ENCODE results near the gene SPRYD7. TPM values are rescaled to one million over a fixed set of nuclear protein-coding genes. Genes with fewer than 3 reads are reported as not detected.

The SPRYD7 gene
- total and polyA plus RNA-seq, 9 donors, result 3.7 to 11.6 (median 6.8) TPM

GRCh38 chr13:49914947-49915346 lies 21.2 kb downstream of the SPRYD7 start:
- intact Hi-C loops (cut with DNase I), result no loop called here
- no peak overlapping the region for H3K4me3 ChIP-seq
- no peaks in the 10 kb centered on the region for H3K36me3 ChIP-seq
- no peak for DNase-seq
- TF ChIP-seq EP300 (IDR thresholded peaks at IDR 0.05) (no peak), CTCF (IDR thresholded peaks at IDR 0.05) (no peak), POLR2A (IDR thresholded peaks at IDR 0.05) (no peak)
- H3K9me3 ChIP-seq, result no peaks in the 10 kb centered on the region
- no peaks in the 10 kb centered on the region for H3K4me1 ChIP-seq (ENCODE audit: insufficient read depth)
- H3K27ac ChIP-seq, result no peak overlapping the region
- 90 to 94% (median 91%) methylated on average over 1 of the region's 1 CpG for WGBS, 3 donors
- H3K27me3 ChIP-seq, result no peaks in the 10 kb centered on the region

GRCh38 chr13:49908637-49909036 lies 27.5 kb downstream of the SPRYD7 start:
- Histone ChIP-seq H3K27me3 (no peaks in the 10 kb centered on the region), H3K4me3 (no peak overlapping the region), H3K27ac (no peak overlapping the region), H3K36me3 (no peaks in the 10 kb centered on the region), H3K9me3 (no peaks in the 10 kb centered on the region), H3K4me1 (ENCODE audit: insufficient read depth) (no peaks in the 10 kb centered on the region)
- 79 to 92% (median 79%) methylated on average over 5 of the region's 5 CpGs for WGBS, 3 donors
- intact Hi-C loops (cut with DNase I), result no loop called here
- TF ChIP-seq POLR2A (IDR thresholded peaks at IDR 0.05) (no peak), EP300 (IDR thresholded peaks at IDR 0.05) (no peak), CTCF (IDR thresholded peaks at IDR 0.05) (no peak)
- no peak for DNase-seq

GRCh38 chr13:49904729-49905456 lies 31.2 kb downstream of the SPRYD7 start:
- no peak for TF ChIP-seq POLR2A (IDR thresholded peaks at IDR 0.05)
- no peak for TF ChIP-seq EP300 (IDR thresholded peaks at IDR 0.05)
- TF ChIP-seq CTCF (IDR thresholded peaks at IDR 0.05), result no peak
- intact Hi-C loops (cut with DNase I), result no loop called here

GRCh38 chr13:49898792-49899191 lies 37.3 kb downstream of the SPRYD7 start:
- Histone ChIP-seq H3K36me3 (no peaks in the 10 kb centered on the region), H3K4me1 (ENCODE audit: insufficient read depth) (no peaks in the 10 kb centered on the region), H3K9me3 (no peaks in the 10 kb centered on the region), H3K27me3 (no peaks in the 10 kb centered on the region), H3K27ac (no peak overlapping the region), H3K4me3 (no peak overlapping the region)
- DNase-seq, result no peak
- WGBS, 3 donors, result 82 to 90% (median 90%) methylated on average over 8 of the region's 8 CpGs
- TF ChIP-seq CTCF (IDR thresholded peaks at IDR 0.05), result no peak
- no peak for TF ChIP-seq POLR2A (IDR thresholded peaks at IDR 0.05)
- no peak for TF ChIP-seq EP300 (IDR thresholded peaks at IDR 0.05)
- intact Hi-C loops (cut with DNase I), result no loop called here

More at GRCh38 chr13:49904729-49905456, 31.2 kb downstream of the SPRYD7 start:
- 92 to 95% (median 93%) methylated on average over 5 of the region's 5 CpGs for WGBS, 3 donors
- no peak for DNase-seq
- Histone ChIP-seq H3K27ac (no peak overlapping the region), H3K27me3 (no peaks in the 10 kb centered on the region), H3K4me1 (ENCODE audit: insufficient read depth) (no peaks in the 10 kb centered on the region), H3K4me3 (no peak overlapping the region), H3K9me3 (no peaks in the 10 kb centered on the region), H3K36me3 (no peaks in the 10 kb centered on the region)
